H9 (cell line): ENCODE data around the gene PXYLP1. TPM values are rescaled to one million over a fixed set of nuclear protein-coding genes. Genes with fewer than 3 reads are reported as not detected.

Source experiments
- DNase-seq: peaks from one replicate; pipeline ENCODE4 v3.0.0-alpha.2; 2017
- H2AFZ ChIP-seq: one replicate; pipeline ENCODE4 v1.6.1; 2013; ENCODE audit warnings: mild to moderate bottlenecking, low read length, control low read depth, moderate library complexity
- H2AK5ac ChIP-seq: 2 replicates; pipeline ENCODE4 v1.6.1; 2013; ENCODE audit warnings: low read length, control low read depth, mixed read lengths; ENCODE audit not compliant: insufficient read length
- H2BK120ac ChIP-seq: one replicate; pipeline ENCODE4 v1.6.1; 2013; ENCODE audit warnings: low read depth, mild to moderate bottlenecking, low read length, control low read depth, inconsistent platforms; ENCODE audit not compliant: poor library complexity, severe bottlenecking
- H2BK12ac ChIP-seq: 2 replicates; pipeline ENCODE4 v1.6.1; 2013; ENCODE audit warnings: low read length, control low read depth, mixed read lengths, low read depth; ENCODE audit not compliant: insufficient read length
- H2BK15ac ChIP-seq: 2 replicates; pipeline ENCODE4 v1.6.1; 2013; ENCODE audit warnings: low read depth, low read length, control low read depth
- H2BK20ac ChIP-seq: one replicate; pipeline ENCODE4 v1.6.1; 2013; ENCODE audit warnings: low read depth, mild to moderate bottlenecking, low read length, control low read depth, inconsistent platforms; ENCODE audit not compliant: poor library complexity, severe bottlenecking
- H2BK5ac ChIP-seq: 2 replicates; pipeline ENCODE4 v1.6.1; 2013; ENCODE audit warnings: low read length, control low read depth, mixed read lengths; ENCODE audit not compliant: insufficient read length
- H3K14ac ChIP-seq: 2 replicates; pipeline ENCODE4 v1.6.1; 2013; ENCODE audit warnings: low read length, control low read depth; ENCODE audit not compliant: insufficient read depth
- H3K18ac ChIP-seq: 2 replicates; pipeline ENCODE4 v1.6.1; 2013; ENCODE audit warnings: low read depth, mild to moderate bottlenecking, mixed read lengths, low read length, control low read depth; ENCODE audit not compliant: insufficient read length
- H3K23ac ChIP-seq: 2 replicates; pipeline ENCODE4 v1.6.1; 2013; ENCODE audit warnings: low read length, control low read depth, mixed read lengths, low read depth; ENCODE audit not compliant: insufficient read length
- H3K23me2 ChIP-seq: 2 replicates; pipeline ENCODE4 v1.6.1; 2013; ENCODE audit warnings: low read depth, mild to moderate bottlenecking, mixed read lengths, low read length, control low read depth; ENCODE audit not compliant: insufficient read length, poor library complexity, severe bottlenecking
- H3K27ac ChIP-seq: 2 replicates; pipeline ENCODE4 v1.5.1; 2013; ENCODE audit warnings: low read length, control low read depth, mixed read lengths, low read depth; ENCODE audit not compliant: insufficient read length
- H3K27me3 ChIP-seq: 2 replicates; pipeline ENCODE4 v1.6.1; 2013; ENCODE audit warnings: low read length, control low read depth, inconsistent platforms; ENCODE audit not compliant: insufficient read depth
- H3K4ac ChIP-seq: 2 replicates; pipeline ENCODE4 v1.6.1; 2013; ENCODE audit warnings: low read depth, mild to moderate bottlenecking, control low read depth, inconsistent platforms, low read length, moderate library complexity
- H3K4me1 ChIP-seq: 2 replicates; pipeline ENCODE4 v1.6.1; 2013; ENCODE audit warnings: low read length, control low read depth, inconsistent platforms; ENCODE audit not compliant: insufficient read depth
- H3K4me2 ChIP-seq: 2 replicates; pipeline ENCODE4 v1.6.1; 2013; ENCODE audit warnings: low read length, control low read depth, mixed read lengths; ENCODE audit not compliant: insufficient read length, insufficient read depth
- H3K56ac ChIP-seq: 2 replicates; pipeline ENCODE4 v1.6.1; 2013; ENCODE audit warnings: low read depth, mild to moderate bottlenecking, mixed read lengths, low read length, control low read depth; ENCODE audit not compliant: insufficient read length
- H3K79me1 ChIP-seq: 2 replicates; pipeline ENCODE4 v1.6.1; 2013; ENCODE audit warnings: low read depth, mild to moderate bottlenecking, moderate library complexity, low read length, control low read depth, inconsistent platforms; ENCODE audit not compliant: insufficient read depth, poor library complexity, severe bottlenecking
- H3K79me2 ChIP-seq: 2 replicates; pipeline ENCODE4 v1.6.1; 2013; ENCODE audit warnings: low read length, control low read depth, inconsistent platforms; ENCODE audit not compliant: insufficient read depth
- H3K9ac ChIP-seq: 2 replicates; pipeline ENCODE4 v1.6.1; 2013; ENCODE audit warnings: low read length, control low read depth, mixed read lengths; ENCODE audit not compliant: insufficient read length; ENCODE audit errors: extremely low read depth
- H3K9me3 ChIP-seq: one replicate; pipeline ENCODE4 v1.6.1; 2013; ENCODE audit warnings: low read depth, low read length, inconsistent platforms; ENCODE audit not compliant: control insufficient read depth
- H3T11ph ChIP-seq: one replicate; pipeline ENCODE4 v1.6.1; 2013; ENCODE audit warnings: mild to moderate bottlenecking, low read length, control low read depth, inconsistent platforms
- H4K20me1 ChIP-seq: one replicate; pipeline ENCODE4 v1.6.1; 2013; ENCODE audit not compliant: control insufficient read depth, insufficient read length, insufficient read depth
- H4K5ac ChIP-seq: 2 replicates; pipeline ENCODE4 v1.6.1; 2013; ENCODE audit warnings: low read depth, mild to moderate bottlenecking, mixed read lengths, low read length, control low read depth; ENCODE audit not compliant: insufficient read length
- H4K8ac ChIP-seq: replicated peaks from 2 replicates; pipeline ENCODE4 v1.6.1; 2013; ENCODE audit warnings: low read length, control low read depth, mixed read lengths, low read depth; ENCODE audit not compliant: insufficient read length
- H4K91ac ChIP-seq: 2 replicates; pipeline ENCODE4 v1.6.1; 2013; ENCODE audit warnings: low read depth, mild to moderate bottlenecking, moderate library complexity, mixed read lengths, low read length, control low read depth; ENCODE audit not compliant: insufficient read length
- H3K27ac Mint-ChIP-seq, 3 experiments: 2 replicates in 2 of 3; 3 replicates in 1 of 3; pipeline ENCODE4 v1.8.0; 2020 to 2021; ENCODE audit warnings: mixed read lengths in 3 of 3, mild to moderate bottlenecking in 1 of 3, moderate library complexity in 1 of 3
- H3K27me3 Mint-ChIP-seq: 2 replicates; pipeline ENCODE4 v1.8.0; 2021; ENCODE audit warnings: low read depth, mild to moderate bottlenecking, moderate library complexity, mixed read lengths
- H3K36me3 Mint-ChIP-seq, 3 experiments: 2 replicates in 2 of 3; 3 replicates in 1 of 3; pipeline ENCODE4 v1.8.0; 2020 to 2021; ENCODE audit warnings: low read depth in 3 of 3, mixed read lengths in 3 of 3; ENCODE audit not compliant: insufficient read depth in 1 of 3
- H3K4me1 Mint-ChIP-seq, 2 experiments: 2 replicates each; pipeline ENCODE4 v1.8.0; 2020; ENCODE audit warnings: mixed read lengths in 2 of 2
- H3K4me3 Mint-ChIP-seq, 2 experiments: 2 replicates in 1 of 2; 3 replicates in 1 of 2; pipeline ENCODE4 v1.8.0; 2020 to 2021; ENCODE audit warnings: mild to moderate bottlenecking in 2 of 2, mixed read lengths in 2 of 2, moderate library complexity in 1 of 2
- H3K9me3 Mint-ChIP-seq, 2 experiments: 2 replicates in 1 of 2; 3 replicates in 1 of 2; pipeline ENCODE4 v1.8.0; 2020; ENCODE audit warnings: mild to moderate bottlenecking in 2 of 2, mixed read lengths in 2 of 2, moderate library complexity in 1 of 2
- WGBS: extraction: QIAGEN DNeasy Blood & Tissue Kit; methylation state at CpG from one replicate; pipeline ENCODE4 v1.1.7; 2013; ENCODE audit warnings: missing lambda C conversion rate, low lambda C conversion rate, mixed read lengths; ENCODE audit not compliant: insufficient read length; ENCODE audit errors: extremely low coverage; 5-methylcytosine and 5-hydroxymethylcytosine counted together
- total RNA-seq: library from RNA; stranded (reverse); gene quantifications from 2 replicates; pipeline ENCODE4 v1.2.1, GENCODE V29; 2021
- TF ChIP-seq, protein P1 (sequence below): fragments of 200-600 bp; sonication (generic); conservative IDR thresholded peaks from 3 replicates; pipeline ENCODE4 v1.8.0; 2021; ENCODE audit warnings: antibody characterized with exemption, mild to moderate bottlenecking

The PXYLP1 gene
- total RNA-seq, 1 experiment from 2014 or later: 17.9 TPM

DNA sequence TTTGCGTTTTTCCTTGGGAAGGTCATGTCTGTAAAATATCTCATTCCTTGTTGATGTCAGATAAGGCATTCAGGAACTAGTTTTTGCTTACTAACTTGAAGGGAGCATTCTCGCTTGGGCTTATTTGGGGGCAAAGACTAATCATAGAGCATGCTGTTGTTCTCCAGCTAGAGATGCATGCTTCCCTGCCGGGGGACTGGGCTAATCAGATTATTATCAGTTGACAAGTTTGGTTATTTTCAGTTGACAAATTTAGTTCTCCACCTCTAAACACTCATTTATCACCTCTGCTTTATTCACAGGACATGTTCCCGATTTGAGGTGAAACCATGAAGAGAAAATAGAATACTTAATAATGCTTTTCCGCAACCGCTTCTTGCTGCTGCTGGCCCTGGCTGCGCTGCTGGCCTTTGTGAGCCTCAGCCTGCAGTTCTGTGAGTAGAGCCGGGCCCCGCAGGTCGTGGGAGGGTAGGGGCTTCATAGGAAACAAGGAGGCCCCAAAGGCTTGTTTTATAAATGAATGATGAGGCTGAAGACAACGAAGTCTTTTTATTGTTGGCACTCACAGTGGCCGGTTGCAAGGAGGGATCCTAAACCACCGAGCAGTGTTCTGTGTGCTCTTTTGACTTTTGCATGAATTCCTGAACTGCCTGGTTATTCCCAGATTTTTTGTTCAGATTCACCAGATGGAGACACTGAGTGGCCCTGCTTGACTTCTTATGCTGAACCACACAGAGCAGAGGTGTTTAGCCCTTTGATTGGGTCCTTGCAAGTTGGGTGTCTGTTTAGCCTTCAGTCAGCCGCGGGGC is 28.4 kb downstream of the PXYLP1 start:
- Histone ChIP-seq H3K14ac (no peak overlapping the region), H3T11ph (no peak overlapping the region)

More for the DNA sequence above, 28.4 kb downstream of the PXYLP1 start:
- H3K27ac ChIP-seq: no peak overlapping the region
- Mint-ChIP-seq H3K4me3 (no peak overlapping the region), H3K9me3 (no peaks in the 10 kb centered on the region), H3K27ac (peak overlapping the region in 2 of 3 experiments; percentile 48 to 61; a peak in 4 of 7 replicates), H3K27me3 (no peaks in the 10 kb centered on the region), H3K36me3 (peaks cover 4 to 12% (median 11%) of the 10 kb centered on the region in 3 experiments; a peak in 6 of 7 replicates), H3K4me1 (peaks cover 13 to 16% of the 10 kb centered on the region in 2 experiments)
- H3K79me1 ChIP-seq: no peaks in the 10 kb centered on the region
- H4K91ac ChIP-seq: no peak overlapping the region
- H3K56ac ChIP-seq: no peak overlapping the region
- no peak overlapping the region for H2BK12ac ChIP-seq
- no peak overlapping the region for H2AFZ ChIP-seq
- DNase-seq: no peak
- no peak overlapping the region for H2BK20ac ChIP-seq
- no peak overlapping the region for H2BK5ac ChIP-seq
- H3K23me2 ChIP-seq: no peaks in the 10 kb centered on the region
- H3K79me2 ChIP-seq: no peaks in the 10 kb centered on the region
- no CpG with 5 or more reads among the region's 15 CpGs for WGBS
- no peak overlapping the region for H3K4ac ChIP-seq
- no peak overlapping the region for H3K9ac ChIP-seq
- H2BK120ac ChIP-seq: no peak overlapping the region
- H3K27me3 ChIP-seq: no peaks in the 10 kb centered on the region
- no peak overlapping the region for H2AK5ac ChIP-seq
- H3K23ac ChIP-seq: no peak overlapping the region
- H4K8ac ChIP-seq: no peak overlapping the region
- H2BK15ac ChIP-seq: no peak overlapping the region
- H4K5ac ChIP-seq: no peak overlapping the region
- no peak overlapping the region for H3K18ac ChIP-seq
- TF ChIP-seq, protein P1, sequence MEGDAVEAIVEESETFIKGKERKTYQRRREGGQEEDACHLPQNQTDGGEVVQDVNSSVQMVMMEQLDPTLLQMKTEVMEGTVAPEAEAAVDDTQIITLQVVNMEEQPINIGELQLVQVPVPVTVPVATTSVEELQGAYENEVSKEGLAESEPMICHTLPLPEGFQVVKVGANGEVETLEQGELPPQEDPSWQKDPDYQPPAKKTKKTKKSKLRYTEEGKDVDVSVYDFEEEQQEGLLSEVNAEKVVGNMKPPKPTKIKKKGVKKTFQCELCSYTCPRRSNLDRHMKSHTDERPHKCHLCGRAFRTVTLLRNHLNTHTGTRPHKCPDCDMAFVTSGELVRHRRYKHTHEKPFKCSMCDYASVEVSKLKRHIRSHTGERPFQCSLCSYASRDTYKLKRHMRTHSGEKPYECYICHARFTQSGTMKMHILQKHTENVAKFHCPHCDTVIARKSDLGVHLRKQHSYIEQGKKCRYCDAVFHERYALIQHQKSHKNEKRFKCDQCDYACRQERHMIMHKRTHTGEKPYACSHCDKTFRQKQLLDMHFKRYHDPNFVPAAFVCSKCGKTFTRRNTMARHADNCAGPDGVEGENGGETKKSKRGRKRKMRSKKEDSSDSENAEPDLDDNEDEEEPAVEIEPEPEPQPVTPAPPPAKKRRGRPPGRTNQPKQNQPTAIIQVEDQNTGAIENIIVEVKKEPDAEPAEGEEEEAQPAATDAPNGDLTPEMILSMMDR: no peak
- H3K9me3 ChIP-seq: no peaks in the 10 kb centered on the region
- H4K20me1 ChIP-seq: no peaks in the 10 kb centered on the region
- H3K4me1 ChIP-seq: no peaks in the 10 kb centered on the region; the same call in 1 of the 2 replicates
- no peak overlapping the region for H3K4me2 ChIP-seq
